K562 (cell line): ENCODE measurements around the gene SOBP. TPM values are rescaled to one million over a fixed set of nuclear protein-coding genes. Genes with fewer than 3 reads are reported as not detected.
A peak's percentile ranks its signal among the peaks of the same experiment; 100 is the strongest.

Experiments
- HMG20A ChIP-seq: fragments of 450-650 bp; formaldehyde crosslinking; conservative IDR thresholded peaks from 2 replicates; pipeline ENCODE4 v1.4.0; 2020; ENCODE audit warnings: mild to moderate bottlenecking, mixed read lengths
- KLF10 ChIP-seq: fragments of 250-450 bp; sonication (Bioruptor Pico); IDR thresholded peaks from 2 replicates; pipeline ENCODE4 v1.6.1; 2021; ENCODE audit warnings: matching md5 sums
- YY1 ChIP-seq, 3 experiments: IDR thresholded peaks; 2 replicates each; pipeline ENCODE4 v1.6.1; 2011; ENCODE audit warnings: low read length in 2 of 3, mild to moderate bottlenecking in 2 of 3, moderate library complexity in 2 of 3, borderline replicate concordance in 1 of 3, control low read depth in 1 of 3, low read depth in 1 of 3; ENCODE audit not compliant: insufficient read depth in 3 of 3, insufficient replicate concordance in 2 of 3, control insufficient read depth in 1 of 3, insufficient read length in 1 of 3; ENCODE audit errors: extremely low read depth in 1 of 3
- polyA plus RNA-seq, 8 experiments: library from polyadenylated mRNA; depleted of rRNA in 4 of 8; stranded (reverse) in 5 of 8; unstranded in 3 of 8; fragments of >200 nt; fragmentation: Nextera tagmentation in 2 of 8; fragmentation: Illumina TruSeq in 1 of 8; extraction: Ambion mirVana in 2 of 8; extraction: Trizol in 1 of 8; gene quantifications; 2 replicates each; pipeline versions ENCODE4 v1.2.1 to v1.2.3, GENCODE V29; 2011 to 2014; ENCODE audit warnings: inconsistent platforms in 1 of 8, missing spikeins in 1 of 8
- total RNA-seq, 7 experiments: library from RNA; depleted of rRNA in 6 of 7; stranded (reverse); fragments of >200 nt in 6 of 7; fragmentation: Illumina TruSeq in 2 of 7; extraction: Trizol in 2 of 7; gene quantifications; 2 replicates each; pipeline versions ENCODE4 v1.2.1 to v1.2.3, GENCODE V29; 2011 to 2021; ENCODE audit warnings: low replicate concordance in 1 of 7
- TF ChIP-seq, protein P1 (sequence below): fragments of 200-600 bp; sonication (generic); IDR thresholded peaks from one replicate; pipeline ENCODE4 v1.6.1; 2012; ENCODE audit warnings: mild to moderate bottlenecking, low read depth, low read length, inconsistent platforms
- TF ChIP-seq, protein P2 (sequence below): fragments of 450-650 bp; conservative IDR thresholded peaks from 2 replicates; pipeline ENCODE4 v1.6.1; 2016; ENCODE audit warnings: missing genetic modification characterization, low read depth, mild to moderate bottlenecking, missing compliant biosample characterization, moderate library complexity
- TF ChIP-seq, protein P3 (sequence below), 3 experiments: IDR thresholded peaks in 2 of 3; conservative IDR thresholded peaks in 1 of 3; 2 replicates each; pipeline ENCODE4 v1.5.1; 2011 to 2012; ENCODE audit warnings: low read length in 3 of 3, mild to moderate bottlenecking in 3 of 3, control low read depth in 2 of 3, improper control_type of control experiment in 1 of 3, inconsistent platforms in 1 of 3, low read depth in 1 of 3, mixed read lengths in 1 of 3, moderate library complexity in 1 of 3; ENCODE audit not compliant: insufficient read depth in 2 of 3
- TF ChIP-seq, protein P4 (sequence below), 2 experiments: IDR thresholded peaks; 2 replicates each; pipeline ENCODE4 v1.6.1; 2011; ENCODE audit warnings: borderline replicate concordance in 1 of 2, control low read depth in 1 of 2, low read depth in 1 of 2, low read length in 1 of 2, mild to moderate bottlenecking in 1 of 2, mixed read lengths in 1 of 2, moderate library complexity in 1 of 2; ENCODE audit not compliant: insufficient read depth in 1 of 2, insufficient read length in 1 of 2, poor library complexity in 1 of 2, severe bottlenecking in 1 of 2; ENCODE audit errors: extremely low read depth in 1 of 2

SOBP gene
- total and polyA plus RNA-seq, 9 of the 15 experiments (the other 6 are each of a cell fraction or from before 2014, with no cell fraction given), result 0.16 TPM; not detected in 8

DNA sequence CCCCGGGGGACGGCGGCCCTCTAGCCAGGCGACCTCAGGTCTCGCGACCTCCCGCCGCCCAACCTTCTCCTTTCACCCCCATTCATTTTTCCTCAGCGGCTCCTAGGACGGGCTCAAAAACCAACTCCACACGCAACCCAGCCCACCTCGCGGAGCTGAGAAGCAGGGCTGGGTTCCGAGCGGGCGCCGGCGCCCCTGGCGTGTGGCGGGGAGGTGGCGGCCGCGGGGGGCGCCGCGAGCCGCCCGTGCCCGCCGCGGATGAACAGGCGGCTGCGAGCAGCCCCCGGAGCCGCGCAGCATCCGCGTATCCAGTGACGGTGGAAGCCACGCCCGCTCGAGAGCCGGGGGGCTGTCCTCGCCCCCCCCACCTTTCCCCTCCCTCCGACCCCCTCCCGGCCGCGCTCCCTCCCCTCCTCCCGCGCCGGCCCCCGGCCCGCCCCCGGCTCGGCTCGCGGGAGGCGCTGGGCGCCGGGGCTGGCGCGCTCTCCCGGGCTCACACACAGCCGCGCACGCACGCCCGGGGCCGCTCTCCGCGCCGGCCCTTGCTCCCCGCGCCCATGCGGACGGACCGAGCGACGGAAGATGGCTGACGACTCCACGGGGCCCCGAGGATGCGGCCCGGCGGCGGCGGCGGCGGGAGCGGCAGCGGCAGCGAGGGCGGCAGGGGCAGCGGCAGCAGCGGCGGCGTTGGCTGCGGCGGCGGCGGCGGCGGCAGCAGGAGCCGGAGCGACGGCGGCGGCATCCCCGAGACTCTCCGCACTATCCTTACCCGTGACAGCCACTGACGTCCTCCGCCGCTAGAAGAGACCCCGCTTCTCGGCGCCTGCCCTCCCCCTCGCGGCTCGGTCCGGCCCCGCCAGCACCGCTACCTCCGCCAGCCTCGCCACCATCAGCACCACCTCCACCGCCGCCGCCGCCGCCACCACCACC, at the start of gene SOBP (continued):
- peak in 1 of 3 experiments; percentile 17 for TF ChIP-seq YY1 (IDR thresholded peaks at IDR 0.05; ENCODE audit: borderline replicate concordance in 1 of 3, control insufficient read depth in 1 of 3, extremely low read depth in 1 of 3, insufficient read depth in 3 of 3, insufficient read length in 1 of 3, insufficient replicate concordance in 2 of 3, low read depth in 1 of 3, low read length in 2 of 3)
- TF ChIP-seq, protein P1, sequence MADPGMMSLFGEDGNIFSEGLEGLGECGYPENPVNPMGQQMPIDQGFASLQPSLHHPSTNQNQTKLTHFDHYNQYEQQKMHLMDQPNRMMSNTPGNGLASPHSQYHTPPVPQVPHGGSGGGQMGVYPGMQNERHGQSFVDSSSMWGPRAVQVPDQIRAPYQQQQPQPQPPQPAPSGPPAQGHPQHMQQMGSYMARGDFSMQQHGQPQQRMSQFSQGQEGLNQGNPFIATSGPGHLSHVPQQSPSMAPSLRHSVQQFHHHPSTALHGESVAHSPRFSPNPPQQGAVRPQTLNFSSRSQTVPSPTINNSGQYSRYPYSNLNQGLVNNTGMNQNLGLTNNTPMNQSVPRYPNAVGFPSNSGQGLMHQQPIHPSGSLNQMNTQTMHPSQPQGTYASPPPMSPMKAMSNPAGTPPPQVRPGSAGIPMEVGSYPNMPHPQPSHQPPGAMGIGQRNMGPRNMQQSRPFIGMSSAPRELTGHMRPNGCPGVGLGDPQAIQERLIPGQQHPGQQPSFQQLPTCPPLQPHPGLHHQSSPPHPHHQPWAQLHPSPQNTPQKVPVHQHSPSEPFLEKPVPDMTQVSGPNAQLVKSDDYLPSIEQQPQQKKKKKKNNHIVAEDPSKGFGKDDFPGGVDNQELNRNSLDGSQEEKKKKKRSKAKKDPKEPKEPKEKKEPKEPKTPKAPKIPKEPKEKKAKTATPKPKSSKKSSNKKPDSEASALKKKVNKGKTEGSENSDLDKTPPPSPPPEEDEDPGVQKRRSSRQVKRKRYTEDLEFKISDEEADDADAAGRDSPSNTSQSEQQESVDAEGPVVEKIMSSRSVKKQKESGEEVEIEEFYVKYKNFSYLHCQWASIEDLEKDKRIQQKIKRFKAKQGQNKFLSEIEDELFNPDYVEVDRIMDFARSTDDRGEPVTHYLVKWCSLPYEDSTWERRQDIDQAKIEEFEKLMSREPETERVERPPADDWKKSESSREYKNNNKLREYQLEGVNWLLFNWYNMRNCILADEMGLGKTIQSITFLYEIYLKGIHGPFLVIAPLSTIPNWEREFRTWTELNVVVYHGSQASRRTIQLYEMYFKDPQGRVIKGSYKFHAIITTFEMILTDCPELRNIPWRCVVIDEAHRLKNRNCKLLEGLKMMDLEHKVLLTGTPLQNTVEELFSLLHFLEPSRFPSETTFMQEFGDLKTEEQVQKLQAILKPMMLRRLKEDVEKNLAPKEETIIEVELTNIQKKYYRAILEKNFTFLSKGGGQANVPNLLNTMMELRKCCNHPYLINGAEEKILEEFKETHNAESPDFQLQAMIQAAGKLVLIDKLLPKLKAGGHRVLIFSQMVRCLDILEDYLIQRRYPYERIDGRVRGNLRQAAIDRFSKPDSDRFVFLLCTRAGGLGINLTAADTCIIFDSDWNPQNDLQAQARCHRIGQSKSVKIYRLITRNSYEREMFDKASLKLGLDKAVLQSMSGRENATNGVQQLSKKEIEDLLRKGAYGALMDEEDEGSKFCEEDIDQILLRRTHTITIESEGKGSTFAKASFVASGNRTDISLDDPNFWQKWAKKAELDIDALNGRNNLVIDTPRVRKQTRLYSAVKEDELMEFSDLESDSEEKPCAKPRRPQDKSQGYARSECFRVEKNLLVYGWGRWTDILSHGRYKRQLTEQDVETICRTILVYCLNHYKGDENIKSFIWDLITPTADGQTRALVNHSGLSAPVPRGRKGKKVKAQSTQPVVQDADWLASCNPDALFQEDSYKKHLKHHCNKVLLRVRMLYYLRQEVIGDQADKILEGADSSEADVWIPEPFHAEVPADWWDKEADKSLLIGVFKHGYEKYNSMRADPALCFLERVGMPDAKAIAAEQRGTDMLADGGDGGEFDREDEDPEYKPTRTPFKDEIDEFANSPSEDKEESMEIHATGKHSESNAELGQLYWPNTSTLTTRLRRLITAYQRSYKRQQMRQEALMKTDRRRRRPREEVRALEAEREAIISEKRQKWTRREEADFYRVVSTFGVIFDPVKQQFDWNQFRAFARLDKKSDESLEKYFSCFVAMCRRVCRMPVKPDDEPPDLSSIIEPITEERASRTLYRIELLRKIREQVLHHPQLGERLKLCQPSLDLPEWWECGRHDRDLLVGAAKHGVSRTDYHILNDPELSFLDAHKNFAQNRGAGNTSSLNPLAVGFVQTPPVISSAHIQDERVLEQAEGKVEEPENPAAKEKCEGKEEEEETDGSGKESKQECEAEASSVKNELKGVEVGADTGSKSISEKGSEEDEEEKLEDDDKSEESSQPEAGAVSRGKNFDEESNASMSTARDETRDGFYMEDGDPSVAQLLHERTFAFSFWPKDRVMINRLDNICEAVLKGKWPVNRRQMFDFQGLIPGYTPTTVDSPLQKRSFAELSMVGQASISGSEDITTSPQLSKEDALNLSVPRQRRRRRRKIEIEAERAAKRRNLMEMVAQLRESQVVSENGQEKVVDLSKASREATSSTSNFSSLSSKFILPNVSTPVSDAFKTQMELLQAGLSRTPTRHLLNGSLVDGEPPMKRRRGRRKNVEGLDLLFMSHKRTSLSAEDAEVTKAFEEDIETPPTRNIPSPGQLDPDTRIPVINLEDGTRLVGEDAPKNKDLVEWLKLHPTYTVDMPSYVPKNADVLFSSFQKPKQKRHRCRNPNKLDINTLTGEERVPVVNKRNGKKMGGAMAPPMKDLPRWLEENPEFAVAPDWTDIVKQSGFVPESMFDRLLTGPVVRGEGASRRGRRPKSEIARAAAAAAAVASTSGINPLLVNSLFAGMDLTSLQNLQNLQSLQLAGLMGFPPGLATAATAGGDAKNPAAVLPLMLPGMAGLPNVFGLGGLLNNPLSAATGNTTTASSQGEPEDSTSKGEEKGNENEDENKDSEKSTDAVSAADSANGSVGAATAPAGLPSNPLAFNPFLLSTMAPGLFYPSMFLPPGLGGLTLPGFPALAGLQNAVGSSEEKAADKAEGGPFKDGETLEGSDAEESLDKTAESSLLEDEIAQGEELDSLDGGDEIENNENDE, result no peak
- TF ChIP-seq, protein P2, sequence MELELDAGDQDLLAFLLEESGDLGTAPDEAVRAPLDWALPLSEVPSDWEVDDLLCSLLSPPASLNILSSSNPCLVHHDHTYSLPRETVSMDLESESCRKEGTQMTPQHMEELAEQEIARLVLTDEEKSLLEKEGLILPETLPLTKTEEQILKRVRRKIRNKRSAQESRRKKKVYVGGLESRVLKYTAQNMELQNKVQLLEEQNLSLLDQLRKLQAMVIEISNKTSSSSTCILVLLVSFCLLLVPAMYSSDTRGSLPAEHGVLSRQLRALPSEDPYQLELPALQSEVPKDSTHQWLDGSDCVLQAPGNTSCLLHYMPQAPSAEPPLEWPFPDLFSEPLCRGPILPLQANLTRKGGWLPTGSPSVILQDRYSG (tag), result no peak
- TF ChIP-seq HMG20A (CRISPR knock-in tag), result no peak
- TF ChIP-seq, protein P3, sequence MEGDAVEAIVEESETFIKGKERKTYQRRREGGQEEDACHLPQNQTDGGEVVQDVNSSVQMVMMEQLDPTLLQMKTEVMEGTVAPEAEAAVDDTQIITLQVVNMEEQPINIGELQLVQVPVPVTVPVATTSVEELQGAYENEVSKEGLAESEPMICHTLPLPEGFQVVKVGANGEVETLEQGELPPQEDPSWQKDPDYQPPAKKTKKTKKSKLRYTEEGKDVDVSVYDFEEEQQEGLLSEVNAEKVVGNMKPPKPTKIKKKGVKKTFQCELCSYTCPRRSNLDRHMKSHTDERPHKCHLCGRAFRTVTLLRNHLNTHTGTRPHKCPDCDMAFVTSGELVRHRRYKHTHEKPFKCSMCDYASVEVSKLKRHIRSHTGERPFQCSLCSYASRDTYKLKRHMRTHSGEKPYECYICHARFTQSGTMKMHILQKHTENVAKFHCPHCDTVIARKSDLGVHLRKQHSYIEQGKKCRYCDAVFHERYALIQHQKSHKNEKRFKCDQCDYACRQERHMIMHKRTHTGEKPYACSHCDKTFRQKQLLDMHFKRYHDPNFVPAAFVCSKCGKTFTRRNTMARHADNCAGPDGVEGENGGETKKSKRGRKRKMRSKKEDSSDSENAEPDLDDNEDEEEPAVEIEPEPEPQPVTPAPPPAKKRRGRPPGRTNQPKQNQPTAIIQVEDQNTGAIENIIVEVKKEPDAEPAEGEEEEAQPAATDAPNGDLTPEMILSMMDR (IDR thresholded peaks at IDR 0.05 in 2 of 3, conservative IDR thresholded peaks at IDR 0.05 in 1 of 3; ENCODE audit: insufficient read depth in 2 of 3, low read depth in 1 of 3, low read length in 3 of 3), result no peak
- TF ChIP-seq, protein P4, sequence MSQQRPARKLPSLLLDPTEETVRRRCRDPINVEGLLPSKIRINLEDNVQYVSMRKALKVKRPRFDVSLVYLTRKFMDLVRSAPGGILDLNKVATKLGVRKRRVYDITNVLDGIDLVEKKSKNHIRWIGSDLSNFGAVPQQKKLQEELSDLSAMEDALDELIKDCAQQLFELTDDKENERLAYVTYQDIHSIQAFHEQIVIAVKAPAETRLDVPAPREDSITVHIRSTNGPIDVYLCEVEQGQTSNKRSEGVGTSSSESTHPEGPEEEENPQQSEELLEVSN (IDR thresholded peaks at IDR 0.05; ENCODE audit: borderline replicate concordance in 1 of 2, extremely low read depth in 1 of 2, insufficient read depth in 1 of 2, insufficient read length in 1 of 2, low read depth in 1 of 2, low read length in 1 of 2, poor library complexity in 1 of 2, severe bottlenecking in 1 of 2), result peak in 1 of 2 experiments; percentile 6
- TF ChIP-seq KLF10 (CRISPR knock-in tag), result no peak
